ENCODE data around the gene PDSS2. TPM values are rescaled to one million over a fixed set of nuclear protein-coding genes. Genes with fewer than 3 reads are reported as not detected.

The PDSS2 gene
- total and polyA plus RNA-seq, 2 donors (not counting 1 experiment from before 2014, with no cell fraction given) = 16.9 to 17.0 TPM

- Histone ChIP-seq H3K4me1 (ENCODE audit: control insufficient read depth in 2 of 2, insufficient read depth in 2 of 2, low read length in 2 of 2) (no peaks in the 10 kb centered on the region), H3K79me2 (ENCODE audit: control insufficient read depth, insufficient read depth, low read length) (no peaks in the 10 kb centered on the region), H3K36me3 (replicated peaks in 1 of 2; ENCODE audit: control extremely low read depth in 1 of 2, control insufficient read depth in 1 of 2, extremely low read depth in 1 of 2, insufficient read depth in 2 of 2, low read length in 1 of 2) (peaks cover 1 to 12% of the 10 kb centered on the region in 2 experiments), H3K4me3 (ENCODE audit: control extremely low read depth in 1 of 5, extremely low read depth in 1 of 5, insufficient read depth in 1 of 5, low read depth in 2 of 5, low read length in 4 of 5) (no peak overlapping the region), H2AFZ (ENCODE audit: insufficient read depth, low read depth, low read length, poor library complexity, severe bottlenecking) (no peak overlapping the region), H3K9me3 (ENCODE audit: control extremely low read depth in 1 of 3, control insufficient read depth in 2 of 3, insufficient read depth in 1 of 3, low read length in 2 of 3) (peaks cover 0 to 11% (median 2%) of the 10 kb centered on the region in 3 donors), H3K9ac (ENCODE audit: low read length) (no peak overlapping the region), H4K20me1 (ENCODE audit: control insufficient read depth, insufficient read depth, low read length, poor library complexity, severe bottlenecking) (no peaks in the 10 kb centered on the region), H3K27me3 (replicated peaks in 1 of 4; ENCODE audit: control extremely low read depth in 1 of 4, control insufficient read depth in 3 of 4, insufficient read depth in 4 of 4, low read length in 3 of 4) (no peaks in the 10 kb centered on the region), H3K27ac (ENCODE audit: low read length in 2 of 2) (no peak overlapping the region), H3K4me2 (replicated peaks; ENCODE audit: low read depth, low read length, poor library complexity, severe bottlenecking) (no peak overlapping the region)
- H3K9me3 Mint-ChIP-seq (ENCODE audit: insufficient read depth) = peaks cover 6% of the 10 kb centered on the region
- WGBS (ENCODE audit: insufficient coverage) = 100% methylated on average over 3 of the region's 3 CpGs
- H3K4me3 Mint-ChIP-seq = no peak overlapping the region
- ATAC-seq (ENCODE audit: low read depth) (no peak), DNase-seq (no peak)
- H3K27ac Mint-ChIP-seq = no peak overlapping the region
- intact Hi-C loops (cut with micrococcal nuclease) = no loop called here
- POLR2A ChIA-PET = no interaction called here
- H3K4me1 Mint-ChIP-seq = no peaks in the 10 kb centered on the region
- no peaks in the 10 kb centered on the region for H3K27me3 Mint-ChIP-seq
- CTCF ChIA-PET = no interaction called here
- no peak for TF ChIP-seq CTCF (IDR thresholded peaks at IDR 0.05)
- TF ChIP-seq EZH2 (IDR thresholded peaks at IDR 0.05; ENCODE audit: borderline replicate concordance, insufficient read depth, low read depth, low read length, poor library complexity, severe bottlenecking) = no peak
These were observed 228.1 kb downstream of the PDSS2 start for GRCh38 chr6:107231243-107231642.

DNA sequence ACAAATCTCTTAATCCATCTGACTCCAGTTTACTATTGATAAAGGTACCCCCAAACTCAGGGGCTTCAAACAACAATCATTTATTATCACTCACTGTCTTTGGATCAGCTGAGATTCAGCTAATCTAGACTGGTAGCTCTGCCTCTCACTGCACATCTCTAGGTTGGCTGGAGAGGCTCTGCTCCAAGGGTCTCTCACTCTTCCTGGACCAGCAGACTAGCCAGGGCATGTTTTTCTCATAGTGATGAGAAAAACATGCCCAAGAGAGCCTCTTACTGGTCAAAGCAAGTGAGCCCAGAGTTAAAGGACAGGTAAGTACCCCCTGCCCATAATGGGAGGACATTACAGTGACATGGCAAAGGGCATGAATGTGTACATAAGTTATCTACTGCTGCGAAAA is 228.9 kb downstream of the PDSS2 start:
- Histone ChIP-seq H3K9ac (ENCODE audit: low read length) (no peak overlapping the region), H3K36me3 (replicated peaks in 1 of 2; ENCODE audit: control extremely low read depth in 1 of 2, control insufficient read depth in 1 of 2, extremely low read depth in 1 of 2, insufficient read depth in 2 of 2, low read length in 1 of 2) (peaks cover 1 to 8% of the 10 kb centered on the region in 2 experiments), H3K27ac (ENCODE audit: low read length in 2 of 2) (no peak overlapping the region), H4K20me1 (ENCODE audit: control insufficient read depth, insufficient read depth, low read length, poor library complexity, severe bottlenecking) (no peaks in the 10 kb centered on the region), H3K27me3 (replicated peaks in 1 of 4; ENCODE audit: control extremely low read depth in 1 of 4, control insufficient read depth in 3 of 4, insufficient read depth in 4 of 4, low read length in 3 of 4) (no peaks in the 10 kb centered on the region), H3K4me1 (ENCODE audit: control insufficient read depth in 2 of 2, insufficient read depth in 2 of 2, low read length in 2 of 2) (no peaks in the 10 kb centered on the region), H2AFZ (ENCODE audit: insufficient read depth, low read depth, low read length, poor library complexity, severe bottlenecking) (no peak overlapping the region), H3K4me2 (replicated peaks; ENCODE audit: low read depth, low read length, poor library complexity, severe bottlenecking) (no peak overlapping the region), H3K9me3 (ENCODE audit: control extremely low read depth in 1 of 3, control insufficient read depth in 2 of 3, insufficient read depth in 1 of 3, low read length in 2 of 3) (peaks cover 0 to 4% (median 0%) of the 10 kb centered on the region in 3 donors), H3K4me3 (ENCODE audit: control extremely low read depth in 1 of 5, extremely low read depth in 1 of 5, insufficient read depth in 1 of 5, low read depth in 2 of 5, low read length in 4 of 5) (no peak overlapping the region), H3K79me2 (ENCODE audit: control insufficient read depth, insufficient read depth, low read length) (no peaks in the 10 kb centered on the region)
- no peaks in the 10 kb centered on the region for H3K4me1 Mint-ChIP-seq
- ChIA-PET CTCF (no interaction called here), POLR2A (no interaction called here)
- H3K27me3 Mint-ChIP-seq = no peaks in the 10 kb centered on the region
- ATAC-seq (ENCODE audit: low read depth) (no peak), DNase-seq (no peak)
- peaks cover under 1% of the 10 kb centered on the region for H3K9me3 Mint-ChIP-seq (ENCODE audit: insufficient read depth)
- no peak for TF ChIP-seq EZH2 (IDR thresholded peaks at IDR 0.05; ENCODE audit: borderline replicate concordance, insufficient read depth, low read depth, low read length, poor library complexity, severe bottlenecking)
- no peak for TF ChIP-seq CTCF (IDR thresholded peaks at IDR 0.05)
- intact Hi-C loops (cut with micrococcal nuclease) = no loop called here
- H3K27ac Mint-ChIP-seq = no peak overlapping the region
- no peak overlapping the region for H3K4me3 Mint-ChIP-seq
- no CpG with 5 or more reads among the region's 1 CpG for WGBS (ENCODE audit: insufficient coverage)

Data from B cell (primary cell).